Activated CD8-positive, alpha-beta memory T cell treated with anti-CD3 and anti-CD28 coated beads for 1 hour (primary cell): ENCODE results near the gene HEATR3.

ENCODE experiments used
- DNase-seq, 2 donors: peaks; one replicate each; pipeline ENCODE4 v3.0.0-alpha.2; 2020; ENCODE audit warnings: low read depth in 1 of 2; ENCODE audit errors: extremely low read depth in 1 of 2

HEATR3 gene

DNA sequence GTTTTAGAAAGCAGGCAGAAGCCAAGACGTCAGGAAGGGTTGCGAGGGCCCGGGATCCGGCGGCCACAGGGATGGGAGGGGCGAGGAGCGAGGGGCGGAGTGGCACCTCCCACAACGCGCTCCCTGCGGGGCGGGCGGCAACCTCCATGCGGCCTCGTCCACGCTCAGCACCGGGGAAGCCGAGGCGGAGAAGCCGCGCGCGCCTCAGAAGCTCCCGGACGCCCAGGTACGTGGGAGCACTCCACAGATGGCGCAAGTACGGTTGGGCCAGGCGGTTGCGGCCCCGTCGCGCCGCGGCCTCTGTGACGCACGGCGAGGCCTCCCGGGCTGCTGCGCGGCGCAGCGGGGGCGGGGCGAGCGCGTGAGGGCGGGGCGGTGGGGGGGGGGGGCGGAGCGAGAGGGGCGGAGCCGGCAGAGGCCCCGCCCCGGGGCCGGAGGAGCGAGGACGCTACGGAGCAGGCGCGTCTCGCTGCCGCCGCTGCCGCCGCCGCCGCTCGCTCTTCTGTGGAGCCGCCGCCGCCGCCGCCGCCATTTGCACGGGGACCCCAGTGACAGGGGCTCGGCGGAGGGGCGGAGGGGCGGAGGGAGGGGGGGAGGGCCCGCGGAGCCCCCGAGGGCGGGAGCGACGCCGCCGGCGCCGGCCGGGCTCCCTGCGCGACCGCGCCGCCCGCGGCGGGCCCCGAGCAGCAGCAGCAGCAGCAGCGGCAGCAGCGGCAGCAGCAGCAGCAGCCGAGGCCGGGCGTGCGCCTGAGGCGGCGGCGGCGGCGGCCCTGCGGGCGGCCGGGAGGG lies 87.2 kb downstream of the HEATR3 start, which contains the start of gene TENT4B:
Gene TENT4B, plus strand, starts transcription at position 500 of the 789 bp plus-strand sequence. CDS start 316 bp downstream, outside the sequence.
- peak; percentile 74 to 78 for DNase-seq

DNA sequence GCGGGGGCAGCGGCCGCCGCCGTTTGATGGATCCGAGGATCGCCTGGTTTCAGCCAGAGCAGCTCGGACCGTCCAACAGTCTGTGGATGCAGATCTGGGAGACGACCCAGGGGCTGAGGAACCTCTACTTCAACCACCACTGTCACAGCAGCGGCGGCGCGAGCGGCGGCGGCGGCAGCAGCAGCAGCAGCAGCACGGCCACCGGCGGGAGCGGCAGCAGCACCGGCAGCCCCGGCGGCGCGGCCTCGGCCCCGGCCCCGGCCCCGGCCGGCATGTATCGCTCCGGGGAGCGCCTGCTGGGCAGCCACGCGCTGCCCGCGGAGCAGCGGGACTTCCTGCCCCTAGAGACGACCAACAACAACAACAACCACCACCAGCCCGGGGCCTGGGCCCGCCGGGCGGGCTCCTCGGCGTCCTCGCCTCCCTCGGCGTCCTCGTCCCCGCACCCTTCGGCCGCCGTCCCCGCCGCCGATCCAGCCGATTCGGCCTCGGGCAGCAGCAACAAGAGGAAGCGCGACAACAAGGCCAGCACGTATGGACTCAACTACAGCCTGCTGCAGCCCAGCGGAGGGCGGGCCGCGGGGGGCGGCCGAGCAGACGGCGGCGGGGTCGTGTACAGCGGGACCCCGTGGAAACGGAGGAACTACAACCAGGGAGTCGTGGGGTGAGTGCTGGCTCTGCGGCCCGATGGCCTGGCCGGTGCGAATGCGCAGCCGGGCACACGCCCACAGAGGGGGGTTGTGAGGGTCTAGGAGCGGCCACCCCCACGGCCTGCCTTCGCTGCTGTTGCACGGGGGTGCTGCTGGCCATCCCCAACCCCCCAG lies 88.0 kb downstream of the HEATR3 start:
- DNase-seq, result peak in 1 of 2 donors; percentile 32

DNA sequence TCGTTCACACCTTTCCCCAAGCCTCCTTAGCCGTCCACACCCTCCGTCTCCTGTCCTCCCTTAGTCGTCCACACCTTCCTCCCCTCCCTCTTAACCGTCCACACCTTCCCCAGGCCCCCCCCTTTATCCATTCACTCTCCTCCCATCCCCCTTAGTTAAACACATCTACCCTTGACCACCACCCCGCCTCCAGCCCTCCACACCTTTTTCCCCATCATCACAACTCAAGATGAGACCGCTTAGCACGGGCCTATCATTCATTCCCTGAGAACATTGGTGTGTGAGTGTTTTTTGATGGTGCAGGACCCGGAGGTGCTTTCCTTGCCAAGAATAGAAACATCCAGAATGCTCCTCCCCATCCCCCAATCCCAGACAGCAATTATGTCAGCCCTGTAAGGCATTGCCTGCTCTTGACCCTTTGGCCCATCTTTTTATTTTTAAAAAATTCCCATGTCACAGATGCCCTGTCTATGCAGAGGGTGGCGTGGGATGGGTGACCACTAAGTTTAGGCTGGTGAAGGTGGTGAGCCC lies 88.7 kb downstream of the HEATR3 start:
- no peak for DNase-seq

GRCh38 chr16:50155925-50156324 lies 90.2 kb downstream of the HEATR3 start:
- DNase-seq, result no peak
